K562 (cell line): Measurements from ENCODE around the gene OR8D4. TPM values are rescaled to one million over a fixed set of nuclear protein-coding genes. Genes with fewer than 3 reads are reported as not detected.

Experiments
- ATAC-seq: fragments of 200-7000 bp; cut with Tn5 transposase; 3 replicates; pipeline ENCODE4 v1.9.1; 2020; ENCODE audit warnings: moderate library complexity
- BruUV-seq: library from RNA; stranded (reverse); fragments of 400-500 nt; replicated peaks from 2 replicates; lab custom pipeline; 2021; lab: Mats Ljungman, UMichigan
- CTCF ChIA-PET: fragments of 300-600 bp; formaldehyde crosslinking; extraction: SDS; loops from one replicate; lab custom pipeline; 2021; ENCODE audit warnings: low intra/inter-chr PET ratio; lab: Yijun Ruan, JAX
- POLR2A ChIA-PET: fragments of 300-600, 350-650 bp; sonication (Branson Sonifier 250); formaldehyde crosslinking; extraction: SDS; loops from one replicate; lab custom pipeline; 2021; ENCODE audit warnings: antibody characterized with exemption, inconsistent platforms; lab: Yijun Ruan, JAX
- DNase-seq, 4 experiments: peaks; one replicate each; pipeline versions ENCODE4 v3.0.0 to v3.0.0-alpha.2; 2011 to 2018; ENCODE audit warnings: low spot score in 3 of 4, mixed read lengths in 3 of 4; ENCODE audit errors: extremely low read depth in 1 of 4
- FAIRE-seq: peaks from 2 replicates; lab custom pipeline; 2011; peaks lifted over from hg19 to GRCh38; lab: Jason Lieb, UNC
- H2AFZ ChIP-seq: 2 replicates; pipeline ENCODE4 v1.6.0; 2011; ENCODE audit warnings: low read depth, low read length, control low read depth, inconsistent platforms
- H3K27ac ChIP-seq: fragments of 200-600 bp; 3 replicates; pipeline ENCODE4 v1.8.0; 2011; ENCODE audit warnings: low read depth, mild to moderate bottlenecking, control low read depth, inconsistent platforms, low read length, moderate library complexity, mixed read lengths; ENCODE audit errors: extremely low read depth
- H3K27me3 ChIP-seq, 2 experiments: fragments of 300-600 bp in 1 of 2; 2 replicates in 1 of 2; 3 replicates in 1 of 2; pipeline versions ENCODE4 v1.6.0 to v1.8.0; 2011; ENCODE audit warnings: inconsistent platforms in 2 of 2, low read length in 2 of 2, mild to moderate bottlenecking in 1 of 2, mixed read lengths in 1 of 2, moderate library complexity in 1 of 2; ENCODE audit not compliant: control insufficient read depth in 2 of 2, insufficient read depth in 2 of 2
- H3K36me3 ChIP-seq: fragments of 300-600 bp; 3 replicates; pipeline ENCODE4 v1.8.0; 2011; ENCODE audit warnings: mild to moderate bottlenecking, low read length, inconsistent platforms; ENCODE audit not compliant: control insufficient read depth, insufficient read depth
- H3K4me1 ChIP-seq, 2 experiments: fragments of 200-600 bp in 1 of 2; replicated peaks in 1 of 2; 2 replicates in 1 of 2; 3 replicates in 1 of 2; pipeline versions ENCODE4 v1.5.1 to v1.8.0; 2011; ENCODE audit warnings: inconsistent platforms in 2 of 2, low read length in 2 of 2, mild to moderate bottlenecking in 1 of 2, mixed read lengths in 1 of 2, moderate library complexity in 1 of 2; ENCODE audit not compliant: control insufficient read depth in 2 of 2, insufficient read depth in 2 of 2
- H3K4me2 ChIP-seq: 2 replicates; pipeline ENCODE4 v1.6.1; 2011; ENCODE audit warnings: low read length, control low read depth, inconsistent platforms, mixed read lengths; ENCODE audit not compliant: insufficient read depth
- H3K4me3 ChIP-seq: fragments of 200-600 bp; sonication (generic), shearing (Covaris generic); 2 replicates; pipeline ENCODE4 v1.5.1; 2016; ENCODE audit warnings: control low read depth, inconsistent platforms
- H3K79me2 ChIP-seq: fragments of 200-600 bp; 3 replicates; pipeline ENCODE4 v1.8.0; 2011; ENCODE audit warnings: low read length, inconsistent platforms; ENCODE audit not compliant: control insufficient read depth, insufficient read depth
- H3K9ac ChIP-seq, 2 experiments: 2 replicates each; pipeline versions ENCODE4 v1.6.0 to v1.6.1; 2011; ENCODE audit warnings: low read depth in 2 of 2, low read length in 2 of 2, control low read depth in 1 of 2, inconsistent platforms in 1 of 2, mild to moderate bottlenecking in 1 of 2, mixed read lengths in 1 of 2; ENCODE audit not compliant: insufficient read depth in 1 of 2
- H3K9me1 ChIP-seq: one replicate; pipeline ENCODE4 v1.6.0; 2011; ENCODE audit warnings: inconsistent platforms, mild to moderate bottlenecking, low read length, moderate library complexity; ENCODE audit not compliant: control insufficient read depth, insufficient read depth
- H3K9me3 ChIP-seq: replicated peaks from 2 replicates; pipeline ENCODE4 v1.5.1; 2011; ENCODE audit warnings: low read depth, low read length, inconsistent platforms; ENCODE audit not compliant: control insufficient read depth, insufficient read depth
- H4K20me1 ChIP-seq: replicated peaks from 2 replicates; pipeline ENCODE4 v1.6.1; 2011; ENCODE audit warnings: low read length, inconsistent platforms, mixed read lengths; ENCODE audit not compliant: control insufficient read depth, insufficient read depth
- ASH1L ChIP-seq: fragments of 450-650 bp; IDR thresholded peaks from 2 replicates; pipeline ENCODE4 v1.6.1; 2018; ENCODE audit warnings: borderline replicate concordance, mild to moderate bottlenecking, low read depth; ENCODE audit not compliant: partially characterized antibody
- BHLHE40 ChIP-seq: IDR thresholded peaks from 2 replicates; pipeline ENCODE4 v1.6.1; 2011; ENCODE audit warnings: low read length, improper control_type of control experiment
- BRD9 ChIP-seq: fragments of 450-650 bp; IDR thresholded peaks from 2 replicates; pipeline ENCODE4 v1.6.1; 2018; ENCODE audit warnings: low read depth; ENCODE audit not compliant: partially characterized antibody
- CEBPG ChIP-seq, 3 experiments: fragments of 200-800 bp in 1 of 3; sonication (Bioruptor generic) in 1 of 3; sonication (generic) in 1 of 3; formaldehyde crosslinking in 1 of 3; IDR thresholded peaks in 2 of 3; conservative IDR thresholded peaks in 1 of 3; 2 replicates each; pipeline versions ENCODE4 v1.6.1 to v1.8.0; 2016 to 2022; ENCODE audit warnings: missing compliant biosample characterization in 2 of 3, missing genetic modification characterization in 2 of 3, mild to moderate bottlenecking in 1 of 3, missing genetic modification reagents in 1 of 3
- CREB1 ChIP-seq, 2 experiments: sonication (generic) in 1 of 2; formaldehyde crosslinking in 1 of 2; IDR thresholded peaks; 2 replicates each; pipeline versions ENCODE4 v1.6.1 to v1.8.0; 2012 to 2022; ENCODE audit warnings: inconsistent platforms in 1 of 2, mild to moderate bottlenecking in 1 of 2, missing genetic modification reagents in 1 of 2, moderate library complexity in 1 of 2
- KLF1 ChIP-seq: fragments of 450-650 bp; IDR thresholded peaks from 2 replicates; pipeline ENCODE4 v1.6.1; 2016; ENCODE audit warnings: missing genetic modification characterization, missing compliant biosample characterization
- KLF13 ChIP-seq: fragments of 450-650 bp; IDR thresholded peaks from 2 replicates; pipeline ENCODE4 v1.6.1; 2016; ENCODE audit warnings: missing genetic modification characterization, low read depth, mild to moderate bottlenecking, missing compliant biosample characterization, moderate library complexity, borderline replicate concordance
- MTA1 ChIP-seq: fragments of 450-650 bp; IDR thresholded peaks from 2 replicates; pipeline ENCODE4 v1.6.1; 2017; ENCODE audit warnings: borderline replicate concordance
- U2AF2 ChIP-seq: fragments of 200-400 bp; formaldehyde crosslinking; optimal IDR thresholded peaks from 2 replicates; pipeline ENCODE3; 2017; ENCODE audit warnings: low read depth, mild to moderate bottlenecking, low read length
- ZNF124 ChIP-seq: sonication (generic); formaldehyde crosslinking; IDR thresholded peaks from 2 replicates; pipeline ENCODE4 v1.8.1; 2022; ENCODE audit warnings: missing genetic modification reagents
- ZNF780A ChIP-seq: fragments of 250-450 bp; sonication (Bioruptor Pico); IDR thresholded peaks from 2 replicates; pipeline ENCODE4 v1.5.0; 2021; ENCODE audit warnings: mild to moderate bottlenecking
- ZNF830 ChIP-seq: fragments of 250-450 bp; sonication (Bioruptor Pico); IDR thresholded peaks from 2 replicates; pipeline ENCODE4 v1.5.0; 2021; ENCODE audit warnings: mild to moderate bottlenecking
- WGBS: fragments of 100-300 bp; shearing (Covaris generic); methylation state at CpG from one replicate; pipeline ENCODE4 v1.1.6; 2016; ENCODE audit warnings: low coverage, mixed read lengths; ENCODE audit not compliant: insufficient coverage; ENCODE audit errors: missing lambda C conversion rate; 5-methylcytosine and 5-hydroxymethylcytosine counted together
- in situ Hi-C: fragments of 300-500 bp; cut with MboI; formaldehyde crosslinking; loops from 4 replicates; pipeline ENCODE4 v1.15.0; 2018; ENCODE audit warnings: inconsistent platforms, mixed read lengths
- intact Hi-C: fragments of 100-400 bp; cut with micrococcal nuclease; formaldehyde crosslinking; loops from 2 replicates; pipeline ENCODE4 v1.14.2; 2022
- polyA plus RNA-seq, 8 experiments: library from polyadenylated mRNA; depleted of rRNA in 4 of 8; stranded (reverse) in 5 of 8; unstranded in 3 of 8; fragments of >200 nt; fragmentation: Nextera tagmentation in 2 of 8; fragmentation: Illumina TruSeq in 1 of 8; extraction: Ambion mirVana in 2 of 8; extraction: Trizol in 1 of 8; gene quantifications; 2 replicates each; pipeline versions ENCODE4 v1.2.1 to v1.2.3, GENCODE V29; 2011 to 2014; ENCODE audit warnings: inconsistent platforms in 1 of 8, missing spikeins in 1 of 8
- total RNA-seq, 7 experiments: library from RNA; depleted of rRNA in 6 of 7; stranded (reverse); fragments of >200 nt in 6 of 7; fragmentation: Illumina TruSeq in 2 of 7; extraction: Trizol in 2 of 7; gene quantifications; 2 replicates each; pipeline versions ENCODE4 v1.2.1 to v1.2.3, GENCODE V29; 2011 to 2021; ENCODE audit warnings: low replicate concordance in 1 of 7
- TF ChIP-seq, protein P1 (sequence below), 3 experiments: fragments of 200-800 bp in 1 of 3; sonication (Bioruptor generic) in 1 of 3; sonication (generic) in 1 of 3; formaldehyde crosslinking in 1 of 3; IDR thresholded peaks; 2 replicates each; pipeline versions ENCODE4 v1.6.1 to v1.8.0; 2016 to 2022; ENCODE audit warnings: mild to moderate bottlenecking in 2 of 3, missing compliant biosample characterization in 2 of 3, missing genetic modification characterization in 2 of 3, missing genetic modification reagents in 1 of 3

The OR8D4 gene
- total and polyA plus RNA-seq, 9 of the 15 experiments (the other 6 are each of a cell fraction or from before 2014, with no cell fraction given), result not detected

DNA sequence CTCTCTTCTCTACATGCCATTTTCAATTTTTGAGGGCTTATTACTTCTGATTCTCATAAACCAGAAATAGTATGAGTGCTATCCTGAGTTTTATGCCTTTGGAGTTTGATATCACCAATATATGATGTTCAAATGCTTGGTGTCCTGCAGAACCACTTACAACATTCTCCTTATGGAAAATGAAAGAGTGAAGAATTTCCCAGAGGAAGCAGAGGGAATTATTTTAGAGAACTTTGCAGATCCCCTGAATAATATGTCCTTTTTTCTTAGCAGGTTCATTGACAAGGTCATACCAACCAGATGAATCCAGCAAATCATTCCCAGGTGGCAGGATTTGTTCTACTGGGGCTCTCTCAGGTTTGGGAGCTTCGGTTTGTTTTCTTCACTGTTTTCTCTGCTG lies 37.4 kb downstream of the OR8D4 start, which contains the start of gene OR4D5:
Gene OR4D5 (plus strand): TSS at position 301 of the 400 bp plus-strand sequence. CDS start 0 bp downstream, at position 301.
- Histone ChIP-seq H3K27ac (no peak within 1 kb of the TSS), H3K9ac (no peak within 1 kb of the TSS), H3K9me3 (no peaks in the 10 kb centered on the region), H2AFZ (no peak within 1 kb of the TSS), H3K9me1 (no peaks in the 10 kb centered on the region), H4K20me1 (no peaks in the 10 kb centered on the region), H3K36me3 (no peaks in the 10 kb centered on the region), H3K4me3 (no peak within 1 kb of the TSS), H3K79me2 (no peaks in the 10 kb centered on the region), H3K4me1 (no peaks in the 10 kb centered on the region), H3K27me3 (no peaks in the 10 kb centered on the region; a peak in 1 of 5 replicates), H3K4me2 (no peak within 1 kb of the TSS)
- CTCF ChIA-PET, result no interaction called here
- BruUV-seq, result no TSS peak
- DNase-seq (no peak), FAIRE-seq (no peak), ATAC-seq (no peak)
- intact Hi-C loops (no loop called here), in situ Hi-C loops (no loop called here)
- POLR2A ChIA-PET, result no interaction called here
- TF ChIP-seq CEBPG (CRISPR knock-in tag; IDR thresholded peaks at IDR 0.05) (no peak), CEBPG (tag; conservative IDR thresholded peaks at IDR 0.05 in 1 of 2, IDR thresholded peaks at IDR 0.05 in 1 of 2) (no peak), CREB1 (IDR thresholded peaks at IDR 0.05) (no peak), CREB1 (CRISPR knock-in tag; IDR thresholded peaks at IDR 0.05) (no peak), ZNF830 (CRISPR knock-in tag) (no peak), ASH1L (no peak), KLF1 (tag) (no peak), ZNF780A (CRISPR knock-in tag) (no peak), KLF13 (tag) (no peak), MTA1 (no peak), ZNF124 (no peak), U2AF2 (no peak), BHLHE40 (no peak), BRD9 (no peak)
- TF ChIP-seq, protein P1, sequence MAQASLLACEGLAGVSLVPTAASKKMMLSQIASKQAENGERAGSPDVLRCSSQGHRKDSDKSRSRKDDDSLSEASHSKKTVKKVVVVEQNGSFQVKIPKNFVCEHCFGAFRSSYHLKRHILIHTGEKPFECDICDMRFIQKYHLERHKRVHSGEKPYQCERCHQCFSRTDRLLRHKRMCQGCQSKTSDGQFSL (CRISPR knock-in tag; IDR thresholded peaks at IDR 0.05), result no peak
- TF ChIP-seq, protein P1 (tag; IDR thresholded peaks at IDR 0.05), result no peak
- WGBS, result 0% methylated on average over 1 of the region's 1 CpG
